Erythroblast (primary cell): Measurements from ENCODE around the gene NBEA.

ENCODE experiments used
- GATA1 ChIP-seq: IDR thresholded peaks from 2 replicates; pipeline ENCODE4 v1.6.1; 2011; ENCODE audit warnings: low read depth, mild to moderate bottlenecking, control low read depth, low read length, moderate library complexity
- POLR2A ChIP-seq: IDR thresholded peaks from 2 replicates; pipeline ENCODE4 v1.6.1; 2011; ENCODE audit warnings: mild to moderate bottlenecking, low read length

- TF ChIP-seq POLR2A (no peak), GATA1 (no peak)
Measured at GRCh38 chr13:35356572-35356971, 414.5 kb downstream of the NBEA start.
